Fibroblast of lung (primary cell): Measurements from ENCODE around the gene MLIP. TPM values are rescaled to one million over a fixed set of nuclear protein-coding genes. Genes with fewer than 3 reads are reported as not detected.

ENCODE experiments used
- DNase-seq, 2 donors: peaks; one replicate each; pipeline versions ENCODE4 v3.0.0 to v3.0.0-alpha.2; 2010; ENCODE audit warnings: low read depth in 2 of 2
- H2AFZ ChIP-seq: 2 replicates; pipeline ENCODE4 v1.5.1; 2012; ENCODE audit warnings: low read length, control low read depth, inconsistent platforms
- H3K27ac ChIP-seq: 2 replicates; pipeline ENCODE4 v1.5.1; 2011; ENCODE audit warnings: low read length, control low read depth; ENCODE audit not compliant: insufficient read depth
- H3K27me3 ChIP-seq: 2 replicates; pipeline ENCODE4 v1.5.1; 2011; ENCODE audit warnings: mild to moderate bottlenecking, low read length; ENCODE audit not compliant: control insufficient read depth, insufficient read depth
- H3K36me3 ChIP-seq: 2 replicates; pipeline ENCODE4 v1.5.1; 2011; ENCODE audit warnings: low read length; ENCODE audit not compliant: control insufficient read depth, insufficient read depth
- H3K4me1 ChIP-seq: 2 replicates; pipeline ENCODE4 v1.5.1; 2011; ENCODE audit warnings: low read length; ENCODE audit not compliant: control insufficient read depth, insufficient read depth; ENCODE audit errors: extremely low read depth
- H3K4me2 ChIP-seq: 2 replicates; pipeline ENCODE4 v1.5.1; 2011; ENCODE audit warnings: low read length, control low read depth; ENCODE audit not compliant: insufficient read depth; ENCODE audit errors: extremely low read depth
- H3K4me3 ChIP-seq, 4 experiments: fragments of 200-600 bp in 1 of 4; sonication (generic) in 1 of 4; replicated peaks in 1 of 4; 2 replicates each; pipeline ENCODE4 v1.5.1; 2011 to 2016; ENCODE audit warnings: low read length in 4 of 4, low read depth in 3 of 4, mild to moderate bottlenecking in 3 of 4, control low read depth in 2 of 4, inconsistent platforms in 1 of 4, mixed read lengths in 1 of 4; ENCODE audit not compliant: insufficient read depth in 1 of 4; ENCODE audit errors: control extremely low read depth in 1 of 4
- H3K79me2 ChIP-seq: 2 replicates; pipeline ENCODE4 v1.5.1; 2012; ENCODE audit warnings: mild to moderate bottlenecking, low read length, inconsistent platforms; ENCODE audit not compliant: control insufficient read depth, insufficient read depth
- H3K9ac ChIP-seq: 2 replicates; pipeline ENCODE4 v1.5.1; 2011; ENCODE audit warnings: mild to moderate bottlenecking, low read length, control low read depth; ENCODE audit not compliant: insufficient read depth
- H3K9me3 ChIP-seq: 2 replicates; pipeline ENCODE4 v1.5.1; 2012; ENCODE audit warnings: low read depth, low read length; ENCODE audit not compliant: control insufficient read depth, insufficient read depth
- H4K20me1 ChIP-seq: 2 replicates; pipeline ENCODE4 v1.5.1; 2011; ENCODE audit warnings: low read length; ENCODE audit not compliant: control insufficient read depth, insufficient read depth; ENCODE audit errors: extremely low read depth
- CTCF ChIP-seq, 2 donors: IDR thresholded peaks in 1 of 2; conservative IDR thresholded peaks in 1 of 2; 1 replicate in 1 of 2; 2 replicates in 1 of 2; pipeline ENCODE4 v1.5.1; 2011 to 2012; ENCODE audit warnings: low read length in 2 of 2, control low read depth in 1 of 2, inconsistent platforms in 1 of 2, low read depth in 1 of 2, mild to moderate bottlenecking in 1 of 2
- EZH2 ChIP-seq: IDR thresholded peaks from 2 replicates; pipeline ENCODE4 v1.5.1; 2012; ENCODE audit warnings: low read length, control low read depth, mild to moderate bottlenecking; ENCODE audit errors: missing control alignments
- polyA plus RNA-seq, 2 donors: library from polyadenylated mRNA; depleted of rRNA in 1 of 2; stranded (reverse) in 1 of 2; unstranded in 1 of 2; fragments of >200 nt; gene quantifications; 2 replicates each; pipeline ENCODE4 v1.2.1, GENCODE V29; 2011 to 2012; ENCODE audit warnings: missing spikeins in 1 of 2
- total RNA-seq: library from RNA; depleted of rRNA; stranded (reverse); fragments of >200 nt; gene quantifications from 2 replicates; pipeline ENCODE4 v1.2.1, GENCODE V29; 2014

Gene MLIP
- total and polyA plus RNA-seq, 2 donors (not counting 1 experiment from before 2014, with no cell fraction given): 0.07 TPM; not detected in 1

- Histone ChIP-seq H3K4me3 (no peak overlapping the region), H2AFZ (no peak overlapping the region), H3K9ac (no peak overlapping the region), H3K79me2 (no peaks in the 10 kb centered on the region), H3K4me2 (no peak overlapping the region), H4K20me1 (no peaks in the 10 kb centered on the region), H3K27ac (no peak overlapping the region), H3K36me3 (no peaks in the 10 kb centered on the region), H3K4me1 (no peaks in the 10 kb centered on the region), H3K27me3 (no peaks in the 10 kb centered on the region), H3K9me3 (no peaks in the 10 kb centered on the region)
- TF ChIP-seq CTCF (conservative IDR thresholded peaks at IDR 0.05 in 1 of 2, IDR thresholded peaks at IDR 0.05 in 1 of 2; ENCODE audit: low read depth in 1 of 2, low read length in 2 of 2) (no peak), EZH2 (no peak)
- no peak for DNase-seq
These were observed 17.8 kb upstream of the MLIP start for GRCh38 chr6:54093326-54093948.

- Histone ChIP-seq H3K9me3 (no peaks in the 10 kb centered on the region), H3K36me3 (no peaks in the 10 kb centered on the region), H3K27me3 (no peaks in the 10 kb centered on the region), H3K27ac (no peak overlapping the region), H3K4me3 (no peak overlapping the region), H3K9ac (no peak overlapping the region), H2AFZ (no peak overlapping the region), H3K79me2 (no peaks in the 10 kb centered on the region), H3K4me2 (no peak overlapping the region), H4K20me1 (no peaks in the 10 kb centered on the region), H3K4me1 (no peaks in the 10 kb centered on the region)
- no peak for TF ChIP-seq CTCF (conservative IDR thresholded peaks at IDR 0.05 in 1 of 2, IDR thresholded peaks at IDR 0.05 in 1 of 2; ENCODE audit: low read depth in 1 of 2, low read length in 2 of 2)
- no peak for TF ChIP-seq EZH2
- DNase-seq: no peak
These were observed 16.9 kb upstream of the MLIP start for GRCh38 chr6:54094293-54094692.

DNA sequence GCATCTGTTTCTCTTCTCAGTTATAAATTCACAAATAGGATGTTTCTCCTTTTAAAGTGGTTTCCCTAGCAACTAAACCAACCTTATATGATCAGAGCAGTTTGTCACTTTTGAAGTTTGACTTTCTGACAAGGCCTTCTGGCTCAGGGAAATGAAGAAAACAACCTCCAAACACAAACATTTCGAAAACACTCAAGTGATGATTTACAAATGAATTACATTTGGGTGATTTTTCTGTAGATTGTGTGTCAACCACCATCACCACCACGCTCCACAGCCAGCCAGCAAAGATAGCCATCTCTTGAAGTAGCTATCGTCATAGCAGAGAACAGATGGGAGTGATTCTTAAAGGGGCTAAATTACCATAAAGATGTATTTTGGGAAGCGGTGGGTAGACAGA, 16.5 kb upstream of the MLIP start:
- Histone ChIP-seq H3K9ac (no peak overlapping the region), H2AFZ (no peak overlapping the region), H3K27ac (no peak overlapping the region), H3K4me1 (no peaks in the 10 kb centered on the region), H3K36me3 (no peaks in the 10 kb centered on the region), H3K27me3 (no peaks in the 10 kb centered on the region), H3K9me3 (no peaks in the 10 kb centered on the region), H3K4me2 (no peak overlapping the region), H4K20me1 (no peaks in the 10 kb centered on the region), H3K79me2 (no peaks in the 10 kb centered on the region), H3K4me3 (no peak overlapping the region)
- TF ChIP-seq CTCF (conservative IDR thresholded peaks at IDR 0.05 in 1 of 2, IDR thresholded peaks at IDR 0.05 in 1 of 2; ENCODE audit: low read depth in 1 of 2, low read length in 2 of 2): no peak
- no peak for TF ChIP-seq EZH2
- peak in 1 of 2 donors; percentile 9 for DNase-seq
